ENCODE results near the gene FZD1. TPM values are rescaled to one million over a fixed set of nuclear protein-coding genes. Genes with fewer than 3 reads are reported as not detected.

The FZD1 gene
- under 1 TPM; 0.08 to 0.13 TPM for total RNA-seq

- Mint-ChIP-seq H3K9me3 (no peaks in the 10 kb centered on the region), H3K27ac (no peak within 1 kb of the TSS), H3K27me3 (peaks cover 27% of the 10 kb centered on the region)
Observed at GRCh38 chr7:91264046-91264923, at the start of gene FZD1. FZD1 (plus strand) TSS chr7:91264433; CDS start chr7:91264881, 448 bp downstream.

GRCh38 chr7:91226411-91226810 lies 37.8 kb upstream of the FZD1 start:
- Mint-ChIP-seq H3K4me3 (no peak overlapping the region), H3K36me3 (ENCODE audit: low read depth) (no peaks in the 10 kb centered on the region), H3K27me3 (no peaks in the 10 kb centered on the region), H3K9me3 (no peaks in the 10 kb centered on the region), H3K4me1 (no peaks in the 10 kb centered on the region), H3K27ac (no peak overlapping the region)
- ATAC-seq (replicated peaks), result no peak

More at GRCh38 chr7:91264046-91264923, at the start of gene FZD1:
- no peaks in the 10 kb centered on the region for H3K36me3 Mint-ChIP-seq (ENCODE audit: low read depth)
- peak; percentile 75 for ATAC-seq (replicated peaks)
- no peaks in the 10 kb centered on the region for H3K4me1 Mint-ChIP-seq
- H3K4me3 Mint-ChIP-seq, result peak within 1 kb of the TSS; percentile 60

DNA sequence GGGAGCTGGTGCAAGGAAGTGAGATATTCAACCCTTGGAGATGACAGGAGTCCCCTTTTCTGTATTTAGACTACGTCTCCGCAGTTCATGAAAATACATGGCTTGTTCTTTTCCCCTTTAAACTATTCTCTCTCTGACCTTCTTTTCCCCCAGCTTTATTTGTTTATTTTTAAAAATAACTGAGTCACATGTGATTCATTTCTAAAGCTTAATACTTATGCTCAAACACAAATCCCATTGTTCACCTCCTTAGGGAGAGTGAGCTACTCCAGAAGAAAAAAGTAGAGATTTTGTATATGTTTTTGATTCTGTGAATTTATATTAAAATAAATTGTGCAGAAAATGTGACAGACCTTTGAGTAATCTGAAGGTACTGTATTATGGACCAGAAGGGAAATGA lies 35.9 kb upstream of the FZD1 start:
- no peaks in the 10 kb centered on the region for H3K9me3 Mint-ChIP-seq
- peaks cover 2% of the 10 kb centered on the region for H3K27me3 Mint-ChIP-seq
- no peak overlapping the region for H3K27ac Mint-ChIP-seq
- no peak overlapping the region for H3K4me3 Mint-ChIP-seq
- ATAC-seq (replicated peaks), result no peak
- H3K36me3 Mint-ChIP-seq (ENCODE audit: low read depth), result no peaks in the 10 kb centered on the region
- no peaks in the 10 kb centered on the region for H3K4me1 Mint-ChIP-seq

GRCh38 chr7:91228927-91229558 lies 35.2 kb upstream of the FZD1 start:
- Mint-ChIP-seq H3K4me1 (no peaks in the 10 kb centered on the region), H3K4me3 (no peak overlapping the region), H3K9me3 (no peaks in the 10 kb centered on the region), H3K36me3 (ENCODE audit: low read depth) (no peaks in the 10 kb centered on the region), H3K27me3 (peaks cover 4% of the 10 kb centered on the region), H3K27ac (no peak overlapping the region)
- ATAC-seq (replicated peaks), result no peak

DNA sequence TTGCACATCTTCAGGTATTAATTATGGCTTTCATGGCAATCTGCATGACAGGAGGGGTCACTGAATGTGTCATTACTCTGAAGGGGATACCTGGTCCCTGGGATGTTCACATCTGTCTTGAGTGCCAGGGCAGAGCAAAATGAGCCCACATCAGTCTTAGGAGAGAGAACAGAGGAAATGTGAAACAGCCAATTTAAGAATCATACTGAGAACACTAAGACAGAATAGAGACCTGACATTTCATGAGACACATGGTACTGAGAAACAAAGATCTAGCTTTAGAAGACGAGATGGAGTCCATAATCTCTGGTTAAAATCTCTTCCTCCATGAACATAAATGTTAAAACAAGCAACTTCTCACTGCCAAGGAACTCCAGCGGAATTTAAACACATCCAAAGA lies 34.1 kb upstream of the FZD1 start:
- Mint-ChIP-seq H3K9me3 (no peaks in the 10 kb centered on the region), H3K27ac (no peak overlapping the region), H3K36me3 (ENCODE audit: low read depth) (no peaks in the 10 kb centered on the region), H3K4me1 (no peaks in the 10 kb centered on the region), H3K4me3 (no peak overlapping the region), H3K27me3 (peaks cover 4% of the 10 kb centered on the region)
- ATAC-seq (replicated peaks), result no peak

GRCh38 chr7:91230503-91230902 lies 33.7 kb upstream of the FZD1 start:
- Mint-ChIP-seq H3K27me3 (peaks cover 4% of the 10 kb centered on the region), H3K4me3 (no peak overlapping the region), H3K27ac (no peak overlapping the region), H3K36me3 (ENCODE audit: low read depth) (no peaks in the 10 kb centered on the region), H3K4me1 (no peaks in the 10 kb centered on the region), H3K9me3 (no peaks in the 10 kb centered on the region)
- no peak for ATAC-seq (replicated peaks)

DNA sequence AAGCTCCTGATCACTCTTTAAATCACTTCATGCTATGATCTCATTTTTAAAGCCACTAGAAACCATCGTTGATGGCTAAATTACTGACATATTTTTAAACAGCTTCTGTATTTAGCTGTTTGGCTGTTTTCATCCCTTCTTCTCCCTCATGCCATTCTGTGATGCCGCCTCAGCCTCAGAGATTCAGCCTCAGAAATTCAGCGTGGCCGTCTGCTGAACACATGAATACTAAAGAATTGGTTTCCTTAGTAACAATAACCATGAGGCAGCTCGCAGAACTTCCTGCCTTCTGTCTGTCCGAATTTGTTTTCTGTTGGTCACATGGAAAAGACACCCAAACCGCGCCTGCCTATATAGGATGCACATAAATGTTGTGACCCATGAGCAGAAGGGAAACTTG lies 31.0 kb upstream of the FZD1 start:
- Mint-ChIP-seq H3K27ac (no peak overlapping the region), H3K9me3 (no peaks in the 10 kb centered on the region), H3K4me1 (no peaks in the 10 kb centered on the region), H3K4me3 (no peak overlapping the region), H3K36me3 (ENCODE audit: low read depth) (no peaks in the 10 kb centered on the region), H3K27me3 (peaks cover 4% of the 10 kb centered on the region)
- ATAC-seq (replicated peaks), result no peak

DNA sequence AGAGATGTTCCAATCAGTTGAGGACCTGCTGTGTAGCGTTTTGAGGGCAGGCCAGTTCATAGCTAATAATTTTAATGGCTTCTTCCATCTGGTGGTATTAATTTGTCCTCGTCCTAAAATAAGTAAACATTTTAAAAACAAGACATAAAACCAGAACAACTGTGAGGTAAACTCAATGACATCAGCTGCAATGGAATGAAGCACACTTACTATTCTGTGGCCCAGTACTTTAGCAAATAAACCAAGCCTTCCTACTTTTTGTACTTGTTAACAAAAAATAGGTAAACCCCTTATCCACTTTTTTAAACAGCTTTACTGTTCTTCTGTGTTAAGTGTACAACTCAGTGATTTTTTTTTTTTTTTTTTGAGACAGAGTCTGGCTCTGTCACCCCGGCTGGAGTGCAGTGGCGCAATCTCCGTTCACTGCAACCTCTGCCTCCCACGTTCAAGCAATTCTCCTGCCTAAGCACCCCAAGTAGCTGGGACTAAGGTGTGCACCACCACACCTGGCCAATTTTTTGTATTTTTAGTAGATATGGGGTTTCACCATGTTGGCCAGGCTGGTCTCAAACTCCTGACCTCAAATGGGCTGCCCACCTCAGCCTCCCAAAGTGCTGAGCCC lies 28.9 kb upstream of the FZD1 start:
- Mint-ChIP-seq H3K9me3 (no peaks in the 10 kb centered on the region), H3K4me3 (no peak overlapping the region), H3K27me3 (peaks cover 4% of the 10 kb centered on the region), H3K36me3 (ENCODE audit: low read depth) (no peaks in the 10 kb centered on the region), H3K27ac (no peak overlapping the region), H3K4me1 (no peaks in the 10 kb centered on the region)
- no peak for ATAC-seq (replicated peaks)

DNA sequence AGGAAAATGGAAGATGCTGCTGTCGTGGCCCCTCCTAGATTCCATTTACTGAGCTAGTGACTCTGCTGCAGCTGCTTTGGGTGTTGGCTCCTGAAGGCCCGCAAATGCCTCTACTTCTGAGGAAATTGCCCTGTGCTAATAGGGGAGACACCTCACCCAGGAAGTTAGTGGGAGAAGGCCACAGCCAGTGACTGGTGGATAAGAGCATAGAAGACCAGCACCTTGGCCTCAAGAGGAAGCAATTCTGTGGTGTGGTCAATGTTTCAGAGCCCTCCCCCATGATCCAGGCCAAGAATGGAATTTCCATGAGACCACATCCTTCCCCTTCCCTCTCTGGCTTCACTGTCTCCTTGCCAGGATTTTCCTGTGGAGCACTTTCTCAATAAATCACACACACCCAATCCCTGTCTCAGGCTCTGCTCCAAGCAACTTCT lies 25.0 kb upstream of the FZD1 start:
- H3K36me3 Mint-ChIP-seq (ENCODE audit: low read depth), result no peaks in the 10 kb centered on the region
- H3K9me3 Mint-ChIP-seq, result no peaks in the 10 kb centered on the region
- peaks cover 3% of the 10 kb centered on the region for H3K27me3 Mint-ChIP-seq
- H3K27ac Mint-ChIP-seq, result no peak overlapping the region
- ATAC-seq (replicated peaks), result no peak
- H3K4me1 Mint-ChIP-seq, result no peaks in the 10 kb centered on the region
- no peak overlapping the region for H3K4me3 Mint-ChIP-seq

DNA sequence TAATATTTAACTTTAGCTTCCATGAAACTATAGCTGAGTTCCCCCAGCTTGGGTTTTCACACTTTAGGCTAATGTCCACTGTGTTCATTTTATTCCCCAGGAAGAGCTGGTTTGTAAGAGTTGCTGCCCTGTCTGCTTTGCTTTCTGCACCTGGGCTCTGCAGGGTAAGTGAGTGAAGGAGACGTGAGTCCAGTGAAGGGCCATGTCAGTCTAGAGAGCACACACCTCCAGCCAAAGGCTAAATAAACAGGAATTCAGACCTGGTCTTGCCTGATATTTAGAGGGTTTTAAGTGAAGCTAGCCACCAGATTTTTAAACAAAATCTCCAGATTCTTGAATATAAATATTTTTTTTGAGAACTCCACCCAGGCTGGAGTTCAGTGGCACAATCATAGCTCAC lies 24.5 kb upstream of the FZD1 start:
- Mint-ChIP-seq H3K36me3 (ENCODE audit: low read depth) (no peaks in the 10 kb centered on the region), H3K27me3 (peaks cover 3% of the 10 kb centered on the region), H3K27ac (no peak overlapping the region), H3K9me3 (no peaks in the 10 kb centered on the region), H3K4me1 (no peaks in the 10 kb centered on the region), H3K4me3 (no peak overlapping the region)
- no peak for ATAC-seq (replicated peaks)

DNA sequence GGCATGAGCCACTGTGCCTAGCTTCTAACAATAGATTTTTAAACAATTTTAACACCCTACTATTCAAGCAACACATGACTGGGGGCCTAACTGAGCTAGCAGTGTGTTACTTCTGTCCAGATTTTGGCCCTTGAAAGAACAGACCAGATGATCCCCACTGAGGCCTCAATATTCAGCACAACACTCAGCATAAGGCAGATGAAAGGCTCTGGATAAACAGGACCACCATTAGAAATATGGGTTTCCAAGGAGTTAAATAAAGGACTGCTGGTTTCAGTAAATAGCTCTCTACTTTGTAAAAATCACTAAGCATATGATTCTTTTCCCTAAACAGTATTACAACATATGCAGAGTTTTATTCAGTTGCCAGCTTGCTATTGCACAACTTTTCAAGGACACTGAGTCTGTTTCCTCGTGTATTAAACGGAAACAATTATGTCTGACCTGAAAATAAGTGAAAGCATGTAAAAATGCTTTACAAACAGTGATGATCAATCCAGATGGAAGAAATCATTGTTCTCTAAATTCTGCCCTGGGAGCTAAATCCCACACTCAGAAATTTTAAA lies 23.8 kb upstream of the FZD1 start:
- no peaks in the 10 kb centered on the region for H3K9me3 Mint-ChIP-seq
- H3K27me3 Mint-ChIP-seq, result peaks cover 3% of the 10 kb centered on the region
- no peaks in the 10 kb centered on the region for H3K36me3 Mint-ChIP-seq (ENCODE audit: low read depth)
- no peak overlapping the region for H3K27ac Mint-ChIP-seq
- no peak overlapping the region for H3K4me3 Mint-ChIP-seq
- no peaks in the 10 kb centered on the region for H3K4me1 Mint-ChIP-seq
- ATAC-seq (replicated peaks), result no peak

- Mint-ChIP-seq H3K36me3 (ENCODE audit: low read depth) (no peaks in the 10 kb centered on the region), H3K9me3 (no peaks in the 10 kb centered on the region), H3K4me1 (no peaks in the 10 kb centered on the region), H3K27me3 (peaks cover 3% of the 10 kb centered on the region), H3K27ac (no peak overlapping the region), H3K4me3 (no peak overlapping the region)
- ATAC-seq (replicated peaks), result no peak
Observed at GRCh38 chr7:91242097-91242844, 22.0 kb upstream of the FZD1 start.

DNA sequence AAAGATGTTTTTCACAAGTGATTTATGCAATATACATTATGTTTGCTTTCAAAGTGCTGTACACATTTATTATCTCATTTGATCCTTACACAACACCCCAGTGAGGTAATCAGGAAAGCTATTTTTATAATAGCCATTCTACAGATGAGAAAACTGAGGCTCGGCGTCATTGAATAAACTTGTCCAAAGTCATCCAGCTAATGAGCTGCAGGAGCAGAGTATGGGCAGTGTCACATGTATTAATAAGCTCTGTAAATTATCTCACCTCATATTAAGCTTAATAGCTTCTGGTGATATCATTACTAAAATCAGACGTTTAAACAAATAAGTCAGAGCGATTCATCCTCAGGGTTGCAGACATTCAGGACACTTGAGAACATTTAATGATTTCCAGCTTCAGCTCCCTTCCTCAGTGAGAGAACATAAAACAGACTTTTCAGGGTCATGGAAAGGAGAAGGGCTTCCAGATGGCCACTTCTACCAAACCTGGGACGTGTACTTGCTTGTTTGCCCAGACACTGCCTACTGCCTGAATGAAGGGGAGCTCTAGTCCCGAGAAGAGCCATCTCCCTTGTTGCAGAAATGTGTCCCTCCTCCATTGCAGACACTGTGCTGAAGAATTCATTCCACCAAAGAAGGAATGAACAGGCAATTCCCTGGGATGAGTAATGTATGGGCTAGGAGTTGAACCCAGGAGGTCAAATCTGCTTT lies 20.5 kb upstream of the FZD1 start:
- H3K9me3 Mint-ChIP-seq, result no peaks in the 10 kb centered on the region
- H3K27ac Mint-ChIP-seq, result no peak overlapping the region
- H3K4me3 Mint-ChIP-seq, result no peak overlapping the region
- no peaks in the 10 kb centered on the region for H3K4me1 Mint-ChIP-seq
- ATAC-seq (replicated peaks), result no peak
- H3K36me3 Mint-ChIP-seq (ENCODE audit: low read depth), result no peaks in the 10 kb centered on the region
- peaks cover 3% of the 10 kb centered on the region for H3K27me3 Mint-ChIP-seq

- H3K9me3 Mint-ChIP-seq, result no peaks in the 10 kb centered on the region
- H3K27me3 Mint-ChIP-seq, result no peaks in the 10 kb centered on the region
- H3K27ac Mint-ChIP-seq, result no peak overlapping the region
- no peaks in the 10 kb centered on the region for H3K4me1 Mint-ChIP-seq
- no peak for ATAC-seq (replicated peaks)
- no peaks in the 10 kb centered on the region for H3K36me3 Mint-ChIP-seq (ENCODE audit: low read depth)
- H3K4me3 Mint-ChIP-seq, result no peak overlapping the region
Observed at GRCh38 chr7:91247500-91247899, 16.7 kb upstream of the FZD1 start.
